ENCODE results near the gene RIPOR2. TPM values are rescaled to one million over a fixed set of nuclear protein-coding genes. Genes with fewer than 3 reads are reported as not detected.

Gene RIPOR2
- total RNA-seq, 1 experiment from 2014 or later, result 5.0 TPM

DNA sequence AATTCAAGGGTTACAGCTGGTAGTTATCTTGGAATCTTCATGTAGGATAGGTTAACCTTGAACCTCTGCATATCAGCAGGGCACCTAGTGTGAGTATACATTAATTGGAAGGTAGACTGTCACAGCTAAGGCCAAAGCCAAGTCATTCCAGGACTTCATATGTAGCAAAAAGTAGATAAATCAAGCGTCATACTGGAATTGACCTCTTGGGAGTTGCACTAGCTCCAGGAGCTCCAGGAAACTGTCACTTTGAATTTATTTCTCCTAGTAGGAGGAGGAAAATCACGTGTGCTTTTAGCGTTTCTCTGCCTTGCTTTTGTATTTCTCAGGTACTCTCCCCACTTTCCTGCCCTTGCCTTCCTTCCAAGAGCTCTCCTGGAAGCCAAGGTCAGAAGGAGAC lies 30.3 kb downstream of the RIPOR2 start:
- peaks cover 24 to 26% of the 10 kb centered on the region in 2 experiments for H3K4me1 Mint-ChIP-seq
- H3K23me2 ChIP-seq (ENCODE audit: insufficient read length, low read depth, low read length, poor library complexity, severe bottlenecking), result peaks cover 9% of the 10 kb centered on the region
- no peaks in the 10 kb centered on the region for H4K20me1 ChIP-seq (ENCODE audit: control insufficient read depth, insufficient read depth, insufficient read length)
- H2BK5ac ChIP-seq (ENCODE audit: insufficient read length, low read length), result no peak overlapping the region
- H3K18ac ChIP-seq (ENCODE audit: insufficient read length, low read depth, low read length), result no peak overlapping the region
- no peaks in the 10 kb centered on the region for H3K79me1 ChIP-seq (ENCODE audit: insufficient read depth, low read depth, low read length, poor library complexity, severe bottlenecking)
- DNase-seq, result no peak
- H3K36me3 Mint-ChIP-seq (ENCODE audit: insufficient read depth in 1 of 3, low read depth in 3 of 3), result peaks cover 0 to 11% (median 0%) of the 10 kb centered on the region in 3 experiments; a peak in 3 of 7 replicates
- no peak overlapping the region for H3K27ac Mint-ChIP-seq
- H4K91ac ChIP-seq (ENCODE audit: insufficient read length, low read depth, low read length), result no peak overlapping the region
- no peaks in the 10 kb centered on the region; the same call in 1 of the 2 replicates for H3K79me2 ChIP-seq (ENCODE audit: insufficient read depth, low read length)
- no peak overlapping the region for H3K4me3 Mint-ChIP-seq
- TF ChIP-seq, protein P1, sequence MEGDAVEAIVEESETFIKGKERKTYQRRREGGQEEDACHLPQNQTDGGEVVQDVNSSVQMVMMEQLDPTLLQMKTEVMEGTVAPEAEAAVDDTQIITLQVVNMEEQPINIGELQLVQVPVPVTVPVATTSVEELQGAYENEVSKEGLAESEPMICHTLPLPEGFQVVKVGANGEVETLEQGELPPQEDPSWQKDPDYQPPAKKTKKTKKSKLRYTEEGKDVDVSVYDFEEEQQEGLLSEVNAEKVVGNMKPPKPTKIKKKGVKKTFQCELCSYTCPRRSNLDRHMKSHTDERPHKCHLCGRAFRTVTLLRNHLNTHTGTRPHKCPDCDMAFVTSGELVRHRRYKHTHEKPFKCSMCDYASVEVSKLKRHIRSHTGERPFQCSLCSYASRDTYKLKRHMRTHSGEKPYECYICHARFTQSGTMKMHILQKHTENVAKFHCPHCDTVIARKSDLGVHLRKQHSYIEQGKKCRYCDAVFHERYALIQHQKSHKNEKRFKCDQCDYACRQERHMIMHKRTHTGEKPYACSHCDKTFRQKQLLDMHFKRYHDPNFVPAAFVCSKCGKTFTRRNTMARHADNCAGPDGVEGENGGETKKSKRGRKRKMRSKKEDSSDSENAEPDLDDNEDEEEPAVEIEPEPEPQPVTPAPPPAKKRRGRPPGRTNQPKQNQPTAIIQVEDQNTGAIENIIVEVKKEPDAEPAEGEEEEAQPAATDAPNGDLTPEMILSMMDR (conservative IDR thresholded peaks at IDR 0.05), result no peak
- WGBS (ENCODE audit: extremely low coverage, insufficient read length, low lambda C conversion rate), result no CpG with 5 or more reads among the region's 3 CpGs
- H3K27me3 ChIP-seq (ENCODE audit: insufficient read depth, low read length), result no peaks in the 10 kb centered on the region
- H2BK20ac ChIP-seq (ENCODE audit: low read depth, low read length, poor library complexity, severe bottlenecking), result no peak overlapping the region
- H2AFZ ChIP-seq (ENCODE audit: low read length), result no peak overlapping the region
- peaks cover 25% of the 10 kb centered on the region for H3K27me3 Mint-ChIP-seq (ENCODE audit: low read depth)
- no peak overlapping the region for H3K23ac ChIP-seq (ENCODE audit: insufficient read length, low read depth, low read length)
- H3K56ac ChIP-seq (ENCODE audit: insufficient read length, low read depth, low read length), result no peak overlapping the region
- H2BK15ac ChIP-seq (ENCODE audit: low read depth, low read length), result no peak overlapping the region
- H4K8ac ChIP-seq (replicated peaks; ENCODE audit: insufficient read length, low read depth, low read length), result no peak overlapping the region
- H2BK120ac ChIP-seq (ENCODE audit: low read depth, low read length, poor library complexity, severe bottlenecking), result no peak overlapping the region
- no peaks in the 10 kb centered on the region; a peak in 1 of 5 replicates for H3K9me3 Mint-ChIP-seq
- no peak overlapping the region for H3K14ac ChIP-seq (ENCODE audit: insufficient read depth, low read length)
- no peak overlapping the region for H3K9ac ChIP-seq (ENCODE audit: extremely low read depth, insufficient read length, low read length)
- H3K4me2 ChIP-seq (ENCODE audit: insufficient read depth, insufficient read length, low read length), result no peak overlapping the region
- no peak overlapping the region for H3T11ph ChIP-seq (ENCODE audit: low read length)
- H3K27ac ChIP-seq (ENCODE audit: insufficient read length, low read depth, low read length), result no peak overlapping the region
- no peak overlapping the region for H2AK5ac ChIP-seq (ENCODE audit: insufficient read length, low read length)
- no peaks in the 10 kb centered on the region for H3K9me3 ChIP-seq (ENCODE audit: control insufficient read depth, low read depth, low read length)
- H3K4ac ChIP-seq (ENCODE audit: low read depth, low read length), result no peak overlapping the region
- H2BK12ac ChIP-seq (ENCODE audit: insufficient read length, low read depth, low read length), result no peak overlapping the region
- H3K4me1 ChIP-seq (ENCODE audit: insufficient read depth, low read length), result peaks cover 2% of the 10 kb centered on the region; the same call in 1 of the 2 replicates
- H4K5ac ChIP-seq (ENCODE audit: insufficient read length, low read depth, low read length), result no peak overlapping the region

All from H9 (cell line).